Fibroblast of lung (primary cell): Measurements from ENCODE around the gene KCTD4.

Experiments used
- EZH2 ChIP-seq: IDR thresholded peaks from 2 replicates; pipeline ENCODE4 v1.5.1; 2012; ENCODE audit warnings: low read length, control low read depth, mild to moderate bottlenecking; ENCODE audit errors: missing control alignments
- TF ChIP-seq, protein P1 (sequence below), 2 donors: IDR thresholded peaks in 1 of 2; conservative IDR thresholded peaks in 1 of 2; 1 replicate in 1 of 2; 2 replicates in 1 of 2; pipeline ENCODE4 v1.5.1; 2011 to 2012; ENCODE audit warnings: low read length in 2 of 2, control low read depth in 1 of 2, inconsistent platforms in 1 of 2, low read depth in 1 of 2, mild to moderate bottlenecking in 1 of 2

DNA sequence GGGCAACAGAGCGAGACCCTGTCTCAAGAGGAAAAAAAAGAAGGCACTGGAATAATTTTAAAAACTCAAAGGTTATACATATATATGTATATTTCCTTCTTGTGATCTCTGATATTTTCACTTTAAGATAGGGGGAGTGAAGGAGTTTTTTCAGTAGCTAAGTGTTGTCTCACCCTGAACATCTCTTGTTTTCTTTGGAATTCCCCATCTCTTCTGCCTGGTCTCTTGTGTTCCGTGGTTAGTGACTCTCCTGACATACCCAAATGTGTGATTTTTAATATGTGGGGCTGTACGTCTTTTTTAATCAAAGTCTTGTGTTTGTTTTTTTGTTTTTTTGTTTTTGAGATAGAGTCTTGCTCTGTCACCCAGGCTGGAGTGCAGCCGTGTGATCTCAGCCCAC lies 15.3 kb upstream of the KCTD4 start:
- TF ChIP-seq EZH2, result no peak
- TF ChIP-seq, protein P1, sequence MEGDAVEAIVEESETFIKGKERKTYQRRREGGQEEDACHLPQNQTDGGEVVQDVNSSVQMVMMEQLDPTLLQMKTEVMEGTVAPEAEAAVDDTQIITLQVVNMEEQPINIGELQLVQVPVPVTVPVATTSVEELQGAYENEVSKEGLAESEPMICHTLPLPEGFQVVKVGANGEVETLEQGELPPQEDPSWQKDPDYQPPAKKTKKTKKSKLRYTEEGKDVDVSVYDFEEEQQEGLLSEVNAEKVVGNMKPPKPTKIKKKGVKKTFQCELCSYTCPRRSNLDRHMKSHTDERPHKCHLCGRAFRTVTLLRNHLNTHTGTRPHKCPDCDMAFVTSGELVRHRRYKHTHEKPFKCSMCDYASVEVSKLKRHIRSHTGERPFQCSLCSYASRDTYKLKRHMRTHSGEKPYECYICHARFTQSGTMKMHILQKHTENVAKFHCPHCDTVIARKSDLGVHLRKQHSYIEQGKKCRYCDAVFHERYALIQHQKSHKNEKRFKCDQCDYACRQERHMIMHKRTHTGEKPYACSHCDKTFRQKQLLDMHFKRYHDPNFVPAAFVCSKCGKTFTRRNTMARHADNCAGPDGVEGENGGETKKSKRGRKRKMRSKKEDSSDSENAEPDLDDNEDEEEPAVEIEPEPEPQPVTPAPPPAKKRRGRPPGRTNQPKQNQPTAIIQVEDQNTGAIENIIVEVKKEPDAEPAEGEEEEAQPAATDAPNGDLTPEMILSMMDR (conservative IDR thresholded peaks at IDR 0.05 in 1 of 2, IDR thresholded peaks at IDR 0.05 in 1 of 2; ENCODE audit: low read depth in 1 of 2, low read length in 2 of 2), result no peak
